GM21423 (cell line): Measurements from ENCODE around the gene HPCA.

ENCODE experiments used
- ATAC-seq: cut with Tn5 transposase; IDR thresholded peaks from one replicate; pipeline ENCODE4 v1.9.1; 2021; ENCODE audit warnings: mild to moderate bottlenecking, moderate library complexity; ENCODE audit not compliant: unreplicated experiment

The HPCA gene

GRCh38 chr1:32888677-32889420, 2.6 kb downstream of the HPCA start:
- no peak for ATAC-seq

- ATAC-seq = no peak
These were observed 3.5 kb downstream of the HPCA start for GRCh38 chr1:32889731-32890278.

- ATAC-seq = no peak
These were observed 4.4 kb downstream of the HPCA start for GRCh38 chr1:32890516-32891240.

GRCh38 chr1:32891241-32891570, 4.9 kb downstream of the HPCA start:
- ATAC-seq = no peak

GRCh38 chr1:32891630-32892029, 5.3 kb downstream of the HPCA start:
- no peak for ATAC-seq

GRCh38 chr1:32892368-32893197, 6.3 kb downstream of the HPCA start:
- ATAC-seq = no peak

GRCh38 chr1:32893198-32894018, 7.1 kb downstream of the HPCA start:
- ATAC-seq = no peak

- ATAC-seq = no peak
These were observed 7.8 kb downstream of the HPCA start for GRCh38 chr1:32894019-32894600.

- no peak for ATAC-seq
These were observed 8.4 kb downstream of the HPCA start for GRCh38 chr1:32894681-32895080.

- no peak for ATAC-seq
These were observed 9.3 kb downstream of the HPCA start for GRCh38 chr1:32895325-32896215.

- ATAC-seq = no peak
These were observed 10.2 kb downstream of the HPCA start for GRCh38 chr1:32896451-32896850.

- ATAC-seq = no peak
These were observed 11.1 kb downstream of the HPCA start for GRCh38 chr1:32897082-32898049.

- no peak for ATAC-seq
These were observed 11.8 kb downstream of the HPCA start for GRCh38 chr1:32898056-32898455.

GRCh38 chr1:32898958-32899357, 12.7 kb downstream of the HPCA start:
- ATAC-seq = no peak

- no peak for ATAC-seq
These were observed 13.4 kb downstream of the HPCA start for GRCh38 chr1:32899586-32900296.

- ATAC-seq = no peak
These were observed 14.2 kb downstream of the HPCA start for GRCh38 chr1:32900371-32900955.
